PFSK-1 (cell line): Measurements from ENCODE around the gene CD33.

Experiments used
- FOXP2 ChIP-seq: optimal IDR thresholded peaks from 2 replicates; pipeline ENCODE3; 2011; ENCODE audit warnings: borderline replicate concordance, control low read depth, inconsistent platforms; ENCODE audit not compliant: insufficient read depth; ENCODE audit errors: extremely low read length, extremely low read depth
- POLR2AphosphoS5 ChIP-seq: IDR thresholded peaks from 2 replicates; pipeline ENCODE4 v1.6.1; 2012; ENCODE audit warnings: low read depth, mild to moderate bottlenecking, control low read depth, low read length, moderate library complexity
- REST ChIP-seq, 2 experiments: IDR thresholded peaks; 2 replicates each; pipeline versions ENCODE4 v1.6.1 to v1.8.0; 2011 to 2012; ENCODE audit warnings: low read depth in 2 of 2, low read length in 2 of 2, control low read depth in 1 of 2, inconsistent platforms in 1 of 2, mild to moderate bottlenecking in 1 of 2, moderate library complexity in 1 of 2; ENCODE audit not compliant: insufficient read depth in 1 of 2
- SIN3A ChIP-seq: IDR thresholded peaks from 2 replicates; pipeline ENCODE4 v1.6.1; 2012; ENCODE audit warnings: mild to moderate bottlenecking, low read length, moderate library complexity, borderline replicate concordance; ENCODE audit not compliant: insufficient read depth
- TAF1 ChIP-seq: IDR thresholded peaks from 2 replicates; pipeline ENCODE4 v1.6.1; 2012; ENCODE audit warnings: low read length, control low read depth, borderline replicate concordance; ENCODE audit not compliant: insufficient read depth

GRCh38 chr19:51188227-51188559 lies 36.7 kb upstream of the CD33 start:
- TF ChIP-seq REST (IDR thresholded peaks at IDR 0.05; ENCODE audit: insufficient read depth in 1 of 2, low read depth in 2 of 2, low read length in 2 of 2): no peak
- TF ChIP-seq TAF1: no peak
- no peak for TF ChIP-seq POLR2AphosphoS5
- TF ChIP-seq SIN3A: no peak
- no peak for TF ChIP-seq FOXP2
